Muscle of leg (tissue), 11 donors: Measurements from ENCODE around the gene HDAC9. TPM values are rescaled to one million over a fixed set of nuclear protein-coding genes. Genes with fewer than 3 reads are reported as not detected.

Source experiments
- DNase-seq: peaks from one replicate; pipeline ENCODE4 v3.0.0; 2013
- H3K27ac ChIP-seq: one replicate; pipeline ENCODE4 v1.5.1; 2013; ENCODE audit warnings: mild to moderate bottlenecking, low read length, control low read depth
- H3K27me3 ChIP-seq: one replicate; pipeline ENCODE4 v1.6.1; 2013; ENCODE audit warnings: low read length; ENCODE audit not compliant: control insufficient read depth, insufficient read depth
- H3K36me3 ChIP-seq: one replicate; pipeline ENCODE4 v1.6.1; 2013; ENCODE audit warnings: low read length; ENCODE audit not compliant: control insufficient read depth, insufficient read depth
- H3K4me1 ChIP-seq: one replicate; pipeline ENCODE4 v1.6.1; 2013; ENCODE audit warnings: low read length; ENCODE audit not compliant: control insufficient read depth, insufficient read depth
- H3K4me3 ChIP-seq: one replicate; pipeline ENCODE4 v1.5.1; 2013; ENCODE audit warnings: low read length, control low read depth
- H3K9me3 ChIP-seq: replicated peaks from 2 replicates; pipeline ENCODE4 v1.6.1; 2013; ENCODE audit warnings: low read depth, low read length; ENCODE audit not compliant: control insufficient read depth
- WGBS: methylation state at CpG from one replicate; pipeline ENCODE4 v1.1.5; 2013; ENCODE audit warnings: missing lambda C conversion rate; ENCODE audit not compliant: insufficient coverage; 5-methylcytosine and 5-hydroxymethylcytosine counted together
- polyA plus RNA-seq, 8 donors: library from polyadenylated mRNA; unstranded; fragments of 120-200 nt; gene quantifications; one replicate each; pipeline versions ENCODE4 v1.2.1 to v1.2.3, GENCODE V29; 2013; ENCODE audit warnings: inconsistent platforms in 1 of 8, low replicate concordance in 1 of 8; ENCODE audit not compliant: insufficient read length in 8 of 8, insufficient read depth in 1 of 8
- total RNA-seq: library from RNA; stranded (reverse); fragments of 120-200 nt; gene quantifications from one replicate; pipeline ENCODE4 v1.2.4, GENCODE V29; 2013

The HDAC9 gene
- total and polyA plus RNA-seq, 9 donors = 11.9 to 38.2 (median 21.2) TPM

- no peak for DNase-seq
- no peaks in the 10 kb centered on the region for H3K4me1 ChIP-seq
- H3K36me3 ChIP-seq = no peaks in the 10 kb centered on the region
- WGBS = 83% methylated on average over 1 of the region's 2 CpGs
- no peaks in the 10 kb centered on the region for H3K27me3 ChIP-seq
- H3K27ac ChIP-seq = no peak overlapping the region
- no peak overlapping the region for H3K4me3 ChIP-seq
- H3K9me3 ChIP-seq = no peaks in the 10 kb centered on the region
Measured at GRCh38 chr7:18872344-18872743, 376.8 kb downstream of the HDAC9 start.

- H3K4me1 ChIP-seq = no peaks in the 10 kb centered on the region
- no peaks in the 10 kb centered on the region for H3K9me3 ChIP-seq
- H3K36me3 ChIP-seq = no peaks in the 10 kb centered on the region
- H3K27ac ChIP-seq = no peak overlapping the region
- WGBS = no CpG with 5 or more reads among the region's 5 CpGs
- H3K27me3 ChIP-seq = no peaks in the 10 kb centered on the region
- peak; percentile 54 for DNase-seq
- no peak overlapping the region for H3K4me3 ChIP-seq
Measured at GRCh38 chr7:18873734-18874336, 378.3 kb downstream of the HDAC9 start.

GRCh38 chr7:18874880-18875279 lies 379.3 kb downstream of the HDAC9 start:
- no peaks in the 10 kb centered on the region for H3K36me3 ChIP-seq
- H3K27me3 ChIP-seq = no peaks in the 10 kb centered on the region
- no peaks in the 10 kb centered on the region for H3K4me1 ChIP-seq
- peak; percentile 66 for DNase-seq
- no peak overlapping the region for H3K27ac ChIP-seq
- no peaks in the 10 kb centered on the region for H3K9me3 ChIP-seq
- no CpG with 5 or more reads among the region's 1 CpG for WGBS
- no peak overlapping the region for H3K4me3 ChIP-seq

- H3K36me3 ChIP-seq = no peaks in the 10 kb centered on the region
- H3K9me3 ChIP-seq = no peaks in the 10 kb centered on the region
- no peak overlapping the region for H3K27ac ChIP-seq
- no peaks in the 10 kb centered on the region for H3K27me3 ChIP-seq
- H3K4me3 ChIP-seq = no peak overlapping the region
- WGBS = no CpG with 5 or more reads among the region's 3 CpGs
- DNase-seq = no peak
- no peaks in the 10 kb centered on the region for H3K4me1 ChIP-seq
Measured at GRCh38 chr7:18877874-18878273, 382.3 kb downstream of the HDAC9 start.

- no peaks in the 10 kb centered on the region for H3K4me1 ChIP-seq
- no peaks in the 10 kb centered on the region for H3K36me3 ChIP-seq
- no CpG with 5 or more reads among the region's 4 CpGs for WGBS
- H3K9me3 ChIP-seq = no peaks in the 10 kb centered on the region
- no peak overlapping the region for H3K27ac ChIP-seq
- H3K27me3 ChIP-seq = no peaks in the 10 kb centered on the region
- no peak for DNase-seq
- no peak overlapping the region for H3K4me3 ChIP-seq
Measured at GRCh38 chr7:18886832-18887231, 391.3 kb downstream of the HDAC9 start.

GRCh38 chr7:18889436-18889835 lies 393.9 kb downstream of the HDAC9 start:
- WGBS = no CpG with 5 or more reads among the region's 1 CpG
- DNase-seq = no peak
- Histone ChIP-seq H3K36me3 (no peaks in the 10 kb centered on the region), H3K27me3 (no peaks in the 10 kb centered on the region), H3K4me1 (no peaks in the 10 kb centered on the region), H3K9me3 (no peaks in the 10 kb centered on the region), H3K4me3 (no peak overlapping the region), H3K27ac (no peak overlapping the region)

- no CpG with 5 or more reads among the region's 2 CpGs for whole genome bisulfite sequencing
- Histone ChIP-seq H3K27me3 (no peaks in the 10 kb centered on the region), H3K27ac (no peak overlapping the region), H3K36me3 (no peaks in the 10 kb centered on the region), H3K9me3 (no peaks in the 10 kb centered on the region), H3K4me1 (no peaks in the 10 kb centered on the region), H3K4me3 (no peak overlapping the region)
- DNase-seq = no peak
Measured at GRCh38 chr7:18890134-18890533, 394.6 kb downstream of the HDAC9 start.

- 83% methylated on average over 1 of the region's 4 CpGs for WGBS
- Histone ChIP-seq H3K36me3 (no peaks in the 10 kb centered on the region), H3K4me1 (no peaks in the 10 kb centered on the region), H3K4me3 (no peak overlapping the region), H3K27ac (no peak overlapping the region), H3K27me3 (no peaks in the 10 kb centered on the region), H3K9me3 (no peaks in the 10 kb centered on the region)
- DNase-seq = no peak
Measured at GRCh38 chr7:18890885-18891621, 395.5 kb downstream of the HDAC9 start.

GRCh38 chr7:18893156-18893555 lies 397.6 kb downstream of the HDAC9 start:
- Histone ChIP-seq H3K9me3 (no peaks in the 10 kb centered on the region), H3K4me3 (no peak overlapping the region), H3K4me1 (no peaks in the 10 kb centered on the region), H3K27me3 (no peaks in the 10 kb centered on the region), H3K36me3 (no peaks in the 10 kb centered on the region), H3K27ac (no peak overlapping the region)
- 100% methylated on average over 1 of the region's 3 CpGs for WGBS
- DNase-seq = no peak

GRCh38 chr7:18894155-18894554 lies 398.6 kb downstream of the HDAC9 start:
- Histone ChIP-seq H3K36me3 (no peaks in the 10 kb centered on the region), H3K27ac (no peak overlapping the region), H3K4me3 (no peak overlapping the region), H3K4me1 (no peaks in the 10 kb centered on the region), H3K9me3 (no peaks in the 10 kb centered on the region), H3K27me3 (no peaks in the 10 kb centered on the region)
- no peak for DNase-seq
- WGBS = 100% methylated on average over 2 of the region's 3 CpGs
